ENCODE measurements around the gene PTRH1. TPM values are rescaled to one million over a fixed set of nuclear protein-coding genes. Genes with fewer than 3 reads are reported as not detected.

Gene PTRH1
- total and polyA plus RNA-seq, 9 donors = 1.0 to 27.7 (median 11.1) TPM

GRCh38 chr9:127697575-127697974 is 17.9 kb downstream of the PTRH1 start:
- Histone ChIP-seq H3K4me1 (ENCODE audit: insufficient read depth) (peaks cover 4% of the 10 kb centered on the region), H3K9me3 (no peaks in the 10 kb centered on the region), H3K27ac (no peak overlapping the region), H3K27me3 (no peaks in the 10 kb centered on the region), H3K4me3 (no peak overlapping the region), H3K36me3 (no peaks in the 10 kb centered on the region)
- intact Hi-C loops (cut with DNase I) = no loop called here
- TF ChIP-seq, protein P1, sequence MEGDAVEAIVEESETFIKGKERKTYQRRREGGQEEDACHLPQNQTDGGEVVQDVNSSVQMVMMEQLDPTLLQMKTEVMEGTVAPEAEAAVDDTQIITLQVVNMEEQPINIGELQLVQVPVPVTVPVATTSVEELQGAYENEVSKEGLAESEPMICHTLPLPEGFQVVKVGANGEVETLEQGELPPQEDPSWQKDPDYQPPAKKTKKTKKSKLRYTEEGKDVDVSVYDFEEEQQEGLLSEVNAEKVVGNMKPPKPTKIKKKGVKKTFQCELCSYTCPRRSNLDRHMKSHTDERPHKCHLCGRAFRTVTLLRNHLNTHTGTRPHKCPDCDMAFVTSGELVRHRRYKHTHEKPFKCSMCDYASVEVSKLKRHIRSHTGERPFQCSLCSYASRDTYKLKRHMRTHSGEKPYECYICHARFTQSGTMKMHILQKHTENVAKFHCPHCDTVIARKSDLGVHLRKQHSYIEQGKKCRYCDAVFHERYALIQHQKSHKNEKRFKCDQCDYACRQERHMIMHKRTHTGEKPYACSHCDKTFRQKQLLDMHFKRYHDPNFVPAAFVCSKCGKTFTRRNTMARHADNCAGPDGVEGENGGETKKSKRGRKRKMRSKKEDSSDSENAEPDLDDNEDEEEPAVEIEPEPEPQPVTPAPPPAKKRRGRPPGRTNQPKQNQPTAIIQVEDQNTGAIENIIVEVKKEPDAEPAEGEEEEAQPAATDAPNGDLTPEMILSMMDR (IDR thresholded peaks at IDR 0.05) = no peak
- no peak for TF ChIP-seq POLR2A (IDR thresholded peaks at IDR 0.05)
- no peak for TF ChIP-seq EP300 (IDR thresholded peaks at IDR 0.05)
- 45 to 65% (median 53%) methylated on average over 5 of the region's 5 CpGs for WGBS, 3 donors
- DNase-seq = no peak

GRCh38 chr9:127694890-127695720 is 20.4 kb downstream of the PTRH1 start:
- no peak overlapping the region for H3K4me3 ChIP-seq
- H3K9me3 ChIP-seq = no peaks in the 10 kb centered on the region
- H3K27me3 ChIP-seq = no peaks in the 10 kb centered on the region
- no peak for DNase-seq
- TF ChIP-seq, protein P1 (IDR thresholded peaks at IDR 0.05) = no peak
- no peak for TF ChIP-seq EP300 (IDR thresholded peaks at IDR 0.05)
- TF ChIP-seq POLR2A (IDR thresholded peaks at IDR 0.05) = no peak
- H3K27ac ChIP-seq = peak overlapping the region in 1 of 2 donors; percentile 21
- H3K4me1 ChIP-seq (ENCODE audit: insufficient read depth) = peaks cover 4% of the 10 kb centered on the region
- no peaks in the 10 kb centered on the region for H3K36me3 ChIP-seq
- WGBS, 3 donors = 43 to 49% (median 44%) methylated on average over 9 of the region's 9 CpGs
- intact Hi-C loops (cut with DNase I) = no loop called here

- intact Hi-C loops (cut with DNase I) = no loop called here
- H3K27me3 ChIP-seq = no peaks in the 10 kb centered on the region
- no peak overlapping the region for H3K27ac ChIP-seq
- TF ChIP-seq EP300 (IDR thresholded peaks at IDR 0.05) (no peak), POLR2A (IDR thresholded peaks at IDR 0.05) (no peak)
- TF ChIP-seq, protein P1 (IDR thresholded peaks at IDR 0.05) = no peak
- H3K4me3 ChIP-seq = no peak overlapping the region
- H3K36me3 ChIP-seq = no peaks in the 10 kb centered on the region
- H3K9me3 ChIP-seq = no peaks in the 10 kb centered on the region
- DNase-seq = no peak
- peaks cover 4% of the 10 kb centered on the region for H3K4me1 ChIP-seq (ENCODE audit: insufficient read depth)
- 52 to 72% (median 53%) methylated on average over 4 of the region's 4 CpGs for WGBS, 3 donors
Observed at GRCh38 chr9:127693697-127694096, 21.8 kb downstream of the PTRH1 start.

DNA sequence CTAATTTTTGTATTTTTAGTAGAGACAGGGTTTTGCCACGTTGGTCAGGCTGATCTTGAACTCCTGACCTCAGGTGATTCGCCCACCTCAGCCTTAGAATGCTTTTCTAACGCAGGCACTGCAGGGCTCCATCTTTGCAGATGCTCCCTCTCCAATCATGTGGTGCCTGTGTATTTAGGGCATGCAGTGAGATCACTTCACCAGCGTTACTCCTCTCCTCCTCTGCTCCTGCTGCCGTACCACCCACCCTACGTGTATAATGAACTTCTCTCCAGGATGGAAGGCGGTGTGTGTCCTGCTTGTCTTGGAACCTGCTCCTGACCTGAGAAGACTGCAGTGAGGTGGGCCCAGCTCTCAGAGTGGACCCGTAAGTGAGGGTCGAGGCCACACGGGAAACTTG is 22.3 kb downstream of the PTRH1 start:
- no peaks in the 10 kb centered on the region for H3K36me3 ChIP-seq
- intact Hi-C loops (cut with DNase I) = no loop called here
- H3K9me3 ChIP-seq = no peaks in the 10 kb centered on the region

More for the DNA sequence above, 22.3 kb downstream of the PTRH1 start:
- no peak for TF ChIP-seq POLR2A (IDR thresholded peaks at IDR 0.05)
- TF ChIP-seq EP300 (IDR thresholded peaks at IDR 0.05) = no peak
- TF ChIP-seq, protein P1 (IDR thresholded peaks at IDR 0.05) = no peak
- WGBS, 3 donors = 87 to 90% (median 88%) methylated on average over 10 of the region's 10 CpGs
- Histone ChIP-seq H3K4me1 (ENCODE audit: insufficient read depth) (peaks cover 1% of the 10 kb centered on the region), H3K27me3 (no peaks in the 10 kb centered on the region), H3K4me3 (no peak overlapping the region), H3K27ac (no peak overlapping the region)
- no peak for DNase-seq
